CD4-positive, alpha-beta T cell treated with Interleukin-15 for 4 hours (primary cell): Measurements from ENCODE around the gene CERS1.

Experiments used
- DNase-seq: peaks from one replicate; pipeline ENCODE4 v3.0.0-alpha.2; 2020; ENCODE audit warnings: low spot score

CERS1 gene

DNA sequence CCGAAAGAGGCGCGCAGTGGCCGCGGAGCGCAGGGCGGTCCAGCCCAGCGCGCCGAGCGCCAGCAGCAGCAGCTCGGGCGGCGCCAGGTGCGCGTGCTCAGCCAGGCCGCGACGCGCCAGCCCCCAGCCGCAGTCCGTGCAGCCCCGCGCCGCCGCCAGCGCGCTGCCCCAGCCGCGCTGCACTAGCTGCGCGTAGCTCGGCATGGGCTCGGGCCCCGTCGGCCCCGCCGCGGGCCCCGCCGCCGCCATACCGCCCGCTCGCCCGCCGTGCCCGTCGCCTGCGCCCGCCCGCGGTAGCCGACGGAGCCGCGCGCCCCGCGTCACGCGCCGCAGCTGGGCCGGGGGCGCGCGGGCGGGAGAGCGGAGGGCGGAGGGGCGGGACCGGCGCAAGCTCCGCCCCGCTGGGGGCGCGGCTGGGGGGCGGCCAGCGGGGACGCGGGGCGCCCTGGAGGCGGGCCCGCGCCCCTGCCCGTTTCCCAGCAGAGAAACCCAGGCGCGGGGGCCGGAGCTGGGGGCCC lies at the start of gene CERS1:
Gene CERS1 (minus strand): TSS at position 335 of the 518 bp plus-strand sequence. CDS start 86 bp downstream, at position 249.
- DNase-seq: no peak

- no peak for DNase-seq
These were observed 49.3 kb upstream of the CERS1 start for GRCh38 chr19:18945297-18945696.

- DNase-seq: no peak
These were observed 47.5 kb upstream of the CERS1 start for GRCh38 chr19:18943465-18943864.

GRCh38 chr19:18942692-18943091 lies 46.7 kb upstream of the CERS1 start:
- DNase-seq: no peak

DNA sequence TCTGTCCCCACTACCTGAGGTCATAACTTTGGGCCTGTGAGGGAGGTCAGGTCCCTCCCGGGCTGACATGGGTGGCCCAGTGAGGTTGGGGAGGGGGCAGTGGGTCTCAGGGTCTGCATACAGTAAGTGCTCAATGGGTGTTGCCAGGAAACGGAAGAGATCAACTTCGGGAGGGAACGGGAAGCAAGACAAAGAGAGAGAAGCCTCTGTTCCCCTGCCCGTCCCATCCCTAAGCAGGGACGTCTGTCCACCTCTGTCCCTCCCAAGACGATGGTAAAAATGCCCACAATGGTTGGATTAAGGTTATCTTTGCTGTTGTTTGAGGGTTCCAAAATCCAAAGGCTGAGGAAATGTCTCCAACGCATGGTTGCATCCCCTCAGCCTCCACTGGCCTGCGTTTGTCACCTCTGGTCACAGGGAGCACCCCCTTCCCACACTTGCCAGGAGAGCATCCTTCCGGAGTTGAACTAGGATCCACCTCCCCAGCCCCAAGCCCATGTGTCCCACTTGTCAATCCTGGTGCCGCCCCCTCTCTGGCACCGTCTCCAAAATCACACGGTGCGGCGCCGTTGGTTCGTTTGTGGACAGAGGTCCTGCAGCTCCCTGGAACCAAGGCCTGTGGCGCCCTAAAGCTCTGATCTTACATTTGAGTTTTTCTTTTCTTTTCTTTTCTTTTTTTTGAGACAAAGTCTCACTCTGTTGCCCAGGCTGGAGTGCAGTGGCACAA lies 45.8 kb upstream of the CERS1 start:
- no peak for DNase-seq

GRCh38 chr19:18940769-18941627 lies 45.0 kb upstream of the CERS1 start, which contains the start of gene HOMER3:
TSS of gene HOMER3 (minus strand) at chr19:18941217. CDS start at chr19:18938982, 2,235 bp downstream.
- DNase-seq: peak; percentile 74

- no peak for DNase-seq
These were observed 44.2 kb upstream of the CERS1 start for GRCh38 chr19:18939922-18940768.

- no peak for DNase-seq
These were observed 43.2 kb upstream of the CERS1 start for GRCh38 chr19:18939163-18939562.

GRCh38 chr19:18933297-18933696 lies 37.3 kb upstream of the CERS1 start:
- no peak for DNase-seq

DNA sequence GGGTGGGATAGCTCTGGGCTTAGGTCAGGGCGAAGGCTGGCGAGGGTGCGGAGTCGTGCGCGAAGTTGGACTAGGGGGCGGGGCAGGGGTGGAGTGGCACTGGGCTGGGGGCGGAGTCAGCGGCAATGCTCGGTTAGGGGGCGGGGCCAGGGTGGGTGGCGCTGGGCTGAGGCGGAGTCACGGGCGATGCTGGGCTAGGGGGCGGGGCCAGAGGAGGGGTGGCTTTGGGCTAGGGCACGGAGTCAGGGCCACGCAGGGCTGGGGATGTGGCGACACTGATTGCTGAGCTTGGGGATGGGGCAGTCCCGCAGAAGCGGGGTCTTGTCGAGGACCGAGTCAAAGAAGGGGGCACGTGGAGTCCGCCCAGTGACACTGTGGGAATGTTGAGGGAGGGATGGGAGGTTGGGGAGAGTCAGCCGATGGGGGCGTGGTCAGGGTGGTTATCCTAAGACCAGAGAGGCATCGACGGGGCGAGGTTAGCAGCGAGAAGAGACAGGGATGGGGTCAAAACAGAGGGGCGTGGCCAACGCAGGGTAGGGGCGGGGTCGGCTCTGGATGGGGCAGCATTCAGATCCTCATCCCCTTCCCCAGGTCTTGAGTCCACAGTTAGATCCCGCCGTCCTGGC lies 36.4 kb upstream of the CERS1 start:
- peak; percentile 74 for DNase-seq

- DNase-seq: no peak
These were observed 35.6 kb upstream of the CERS1 start for GRCh38 chr19:18931316-18932162.

DNA sequence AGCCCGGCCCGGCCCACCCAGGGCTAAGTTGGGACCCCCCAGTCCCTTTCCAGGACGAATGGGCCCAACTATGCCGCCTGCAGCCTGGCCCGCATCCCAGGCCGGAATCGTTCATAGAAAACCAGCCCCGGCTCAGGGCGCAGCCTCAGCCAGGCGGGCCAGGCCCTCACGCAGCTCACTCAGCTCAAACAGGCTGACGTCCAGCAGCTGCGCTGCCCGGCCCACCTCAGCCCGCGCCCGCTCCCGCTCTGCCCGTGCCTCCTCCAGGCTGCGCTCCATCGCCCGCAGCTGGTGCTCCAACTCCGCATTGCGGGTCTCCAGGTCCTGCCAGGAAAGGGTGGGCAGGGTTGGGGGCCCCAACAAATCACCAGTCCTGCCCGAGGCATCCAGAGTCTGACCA lies 33.4 kb upstream of the CERS1 start:
- no peak for DNase-seq

GRCh38 chr19:18928018-18928805 lies 32.3 kb upstream of the CERS1 start:
- no peak for DNase-seq

- DNase-seq: no peak
These were observed 28.8 kb upstream of the CERS1 start for GRCh38 chr19:18924684-18925213.

DNA sequence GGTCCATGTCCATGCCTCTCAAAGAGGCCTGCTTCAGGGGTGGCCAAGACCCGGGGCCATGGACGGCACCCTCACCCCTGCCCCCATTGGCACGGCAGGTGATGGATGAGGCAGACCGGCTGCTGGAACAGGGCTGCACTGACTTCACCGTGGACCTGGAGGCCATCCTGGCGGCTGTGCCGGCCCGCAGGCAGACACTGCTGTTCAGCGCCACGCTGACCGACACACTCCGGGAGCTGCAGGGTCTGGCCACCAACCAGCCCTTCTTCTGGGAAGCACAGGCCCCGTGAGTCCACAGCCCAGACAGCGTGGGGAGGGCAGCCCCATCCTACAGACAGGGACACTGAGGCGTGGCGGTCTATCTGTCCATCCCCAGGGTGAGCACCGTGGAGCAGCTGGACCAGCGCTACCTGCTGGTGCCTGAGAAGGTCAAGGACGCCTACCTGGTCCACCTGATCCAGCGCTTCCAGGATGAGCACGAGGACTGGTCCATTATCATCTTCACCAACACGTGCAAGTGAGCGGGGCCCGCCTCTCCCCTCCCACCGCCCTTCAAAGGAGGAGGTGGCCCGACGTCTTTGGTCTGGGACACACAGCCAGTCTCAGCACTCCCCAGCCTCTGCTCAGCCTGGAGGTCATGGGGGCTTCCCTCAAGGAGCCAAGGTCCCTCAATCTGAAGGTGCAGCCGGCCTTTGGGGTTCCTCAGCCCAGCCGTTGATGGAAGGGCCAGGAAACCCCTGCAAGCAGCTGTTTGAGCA lies 26.4 kb upstream of the CERS1 start:
- no peak for DNase-seq

DNA sequence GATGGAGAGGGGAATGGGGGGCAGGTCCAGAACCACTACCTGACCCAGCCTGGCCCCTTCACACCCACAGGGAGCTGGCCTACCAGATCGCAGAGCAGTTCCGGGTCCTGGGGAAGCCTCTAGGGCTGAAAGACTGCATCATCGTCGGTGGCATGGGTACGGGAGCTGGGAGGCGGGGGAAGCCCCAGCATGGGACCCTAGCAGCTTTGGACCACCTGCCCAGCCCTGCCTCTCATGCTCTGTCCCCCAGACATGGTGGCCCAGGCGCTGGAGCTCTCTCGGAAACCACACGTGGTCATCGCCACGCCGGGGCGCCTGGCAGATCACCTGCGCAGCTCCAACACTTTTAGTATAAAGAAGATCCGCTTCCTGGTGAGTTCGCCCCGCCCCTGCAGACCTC lies 25.6 kb upstream of the CERS1 start:
- DNase-seq: no peak

GRCh38 chr19:18920400-18920799 lies 24.4 kb upstream of the CERS1 start:
- no peak for DNase-seq

DNA sequence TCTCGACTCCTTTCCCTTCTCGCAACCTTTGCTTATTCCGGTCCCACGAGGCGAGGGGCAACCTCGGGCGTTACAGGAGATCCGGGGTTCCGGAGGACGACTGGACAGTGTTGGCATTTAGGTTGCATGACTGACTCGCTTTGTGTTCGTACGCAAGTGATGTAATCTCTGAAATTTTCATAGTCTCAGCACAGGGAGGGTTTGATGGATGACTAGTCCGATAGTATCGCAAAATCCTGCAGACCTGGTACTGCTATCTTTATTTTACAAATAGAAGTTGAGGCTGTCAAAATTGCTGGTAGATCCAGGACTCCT lies 23.9 kb upstream of the CERS1 start:
- DNase-seq: no peak
